A549 (cell line): ENCODE results near the gene TBC1D8. TPM values are rescaled to one million over a fixed set of nuclear protein-coding genes. Genes with fewer than 3 reads are reported as not detected.

ENCODE experiments used
- ATAC-seq, 2 experiments: fragments of 200-7000 bp in 1 of 2; fragments of >200 bp in 1 of 2; cut with Nextera tagmentation in 1 of 2; cut with Tn5 transposase in 1 of 2; 3 replicates each; pipeline versions ENCODE4 v1.8.0 to v1.9.1; 2018 to 2020; ENCODE audit warnings: mild to moderate bottlenecking in 1 of 2, moderate library complexity in 1 of 2
- CTCF ChIA-PET: fragments of 300-600 bp; sonication (Branson Sonifier 250); formaldehyde crosslinking; extraction: SDS; loops from one replicate; lab custom pipeline; 2021; ENCODE audit warnings: antibody characterized with exemption, inconsistent platforms; lab: Yijun Ruan, JAX
- POLR2A ChIA-PET: fragments of 350-600 bp; formaldehyde crosslinking; extraction: SDS; loops from one replicate; lab custom pipeline; 2021; ENCODE audit warnings: antibody characterized with exemption, inconsistent platforms; lab: Yijun Ruan, JAX
- DNase-seq, 2 experiments: peaks; one replicate each; pipeline versions ENCODE4 v3.0.0 to v3.0.0-alpha.2; 2011 to 2016; ENCODE audit warnings: low read depth in 1 of 2, low spot score in 1 of 2
- FAIRE-seq: peaks from 2 replicates; lab custom pipeline; 2011; peaks lifted over from hg19 to GRCh38; lab: Jason Lieb, UNC
- H3K27ac ChIP-seq, 2 experiments: fragments of >200 bp; sonication (Bioruptor Twin); formaldehyde crosslinking; 3 replicates each; pipeline ENCODE4 v1.5.1; 2016 to 2017
- H3K4me1 ChIP-seq: fragments of >200 bp; sonication (Bioruptor Twin); formaldehyde crosslinking; 3 replicates; pipeline ENCODE4 v1.6.1; 2016
- H3K4me2 ChIP-seq: fragments of >200 bp; sonication (Bioruptor Twin); formaldehyde crosslinking; 3 replicates; pipeline ENCODE4 v1.6.1; 2016
- H3K4me3 ChIP-seq: fragments of >200 bp; sonication (Bioruptor Twin); formaldehyde crosslinking; 3 replicates; pipeline ENCODE4 v1.5.1; 2016
- H3K9me3 ChIP-seq: fragments of >200 bp; sonication (Bioruptor Twin); formaldehyde crosslinking; 3 replicates; pipeline ENCODE4 v1.6.1; 2016
- BHLHE40 ChIP-seq: IDR thresholded peaks from 2 replicates; pipeline ENCODE4 v1.6.1; 2012; ENCODE audit warnings: low read depth, low read length, inconsistent platforms
- CBX8 ChIP-seq: fragments of 200-600 bp; sonication (generic); IDR thresholded peaks from 2 replicates; pipeline ENCODE4 v1.6.1; 2016
- CHD4 ChIP-seq: fragments of 200-600 bp; sonication (generic); IDR thresholded peaks from 2 replicates; pipeline ENCODE4 v1.6.1; 2016; ENCODE audit warnings: antibody characterized with exemption, mild to moderate bottlenecking, borderline replicate concordance
- EP300 ChIP-seq, 2 experiments: fragments of >200 bp; sonication (Bioruptor Twin); formaldehyde crosslinking; IDR thresholded peaks; 2 replicates in 1 of 2; 3 replicates in 1 of 2; pipeline ENCODE4 v1.6.1; 2016 to 2017
- ESRRA ChIP-seq: fragments of 150-350 bp; IDR thresholded peaks from 2 replicates; pipeline ENCODE4 v1.6.1; 2014; ENCODE audit warnings: mild to moderate bottlenecking, low read length, borderline replicate concordance
- FOSB ChIP-seq: fragments of 250-450 bp; sonication (Bioruptor Pico); IDR thresholded peaks from 2 replicates; pipeline ENCODE4 v1.5.0; 2020; ENCODE audit warnings: mild to moderate bottlenecking, moderate library complexity
- FOSL2 ChIP-seq, 2 experiments: fragments of 450-650 bp in 1 of 2; fragments of >200 bp in 1 of 2; sonication (Bioruptor Twin) in 1 of 2; formaldehyde crosslinking; IDR thresholded peaks; 2 replicates each; pipeline versions ENCODE4 v1.5.0 to v1.6.1; 2016 to 2020; ENCODE audit warnings: mild to moderate bottlenecking in 1 of 2, moderate library complexity in 1 of 2
- FOXS1 ChIP-seq: fragments of 250-450 bp; sonication (Bioruptor Pico); IDR thresholded peaks from 2 replicates; pipeline ENCODE4 v1.5.0; 2020; ENCODE audit warnings: mild to moderate bottlenecking, moderate library complexity
- HEYL ChIP-seq: fragments of 250-450 bp; sonication (Bioruptor Pico); IDR thresholded peaks from 2 replicates; pipeline ENCODE4 v1.8.0; 2021; ENCODE audit warnings: mild to moderate bottlenecking, moderate library complexity
- HOXB13 ChIP-seq: fragments of 250-450 bp; sonication (Bioruptor Pico); IDR thresholded peaks from 2 replicates; pipeline ENCODE4 v1.5.0; 2020; ENCODE audit warnings: low read depth, mild to moderate bottlenecking, moderate library complexity
- HOXB5 ChIP-seq: fragments of 250-450 bp; sonication (Bioruptor Pico); IDR thresholded peaks from 2 replicates; pipeline ENCODE4 v1.5.0; 2020; ENCODE audit warnings: mild to moderate bottlenecking, moderate library complexity
- MAFK ChIP-seq: fragments of 450-650 bp; IDR thresholded peaks from 2 replicates; pipeline ENCODE4 v1.6.1; 2014; ENCODE audit not compliant: partially characterized antibody
- POLR2A ChIP-seq: IDR thresholded peaks from 2 replicates; pipeline ENCODE4 v1.6.1; 2012; ENCODE audit warnings: mild to moderate bottlenecking, low read length
- RAD21 ChIP-seq, 2 experiments: fragments of >200 bp in 1 of 2; sonication (Bioruptor Twin) in 1 of 2; formaldehyde crosslinking in 1 of 2; IDR thresholded peaks in 1 of 2; conservative IDR thresholded peaks in 1 of 2; 2 replicates in 1 of 2; 3 replicates in 1 of 2; pipeline ENCODE4 v1.6.1; 2012 to 2018; ENCODE audit warnings: inconsistent platforms in 1 of 2
- RARB ChIP-seq: fragments of 250-450 bp; sonication (Bioruptor Pico); IDR thresholded peaks from 2 replicates; pipeline ENCODE4 v1.8.0; 2021; ENCODE audit warnings: mild to moderate bottlenecking, moderate library complexity
- RFX5 ChIP-seq: fragments of 450-650 bp; IDR thresholded peaks from 2 replicates; pipeline ENCODE4 v1.7.1; 2014; ENCODE audit warnings: antibody characterized with exemption, mild to moderate bottlenecking, moderate library complexity
- TFCP2L1 ChIP-seq: fragments of 250-450 bp; sonication (Bioruptor Pico); IDR thresholded peaks from 2 replicates; pipeline ENCODE4 v1.5.0; 2021; ENCODE audit warnings: mild to moderate bottlenecking
- ZSCAN20 ChIP-seq: fragments of 250-450 bp; sonication (Bioruptor Pico); IDR thresholded peaks from 2 replicates; pipeline ENCODE4 v1.8.0; 2022; ENCODE audit warnings: mild to moderate bottlenecking, moderate library complexity
- WGBS: methylation state at CpG from one replicate; pipeline ENCODE4 v1.1.6; 2017; ENCODE audit errors: missing lambda C conversion rate; 5-methylcytosine and 5-hydroxymethylcytosine counted together
- polyA plus RNA-seq, 4 experiments: library from polyadenylated mRNA; depleted of rRNA in 3 of 4; stranded (reverse); fragments of >200 nt; fragmentation: RNase III in 1 of 4; extraction: RNeasy Plus Mini Kit Qiagen cat#74134 plus additional on column Dnase treatment in 1 of 4; gene quantifications; 2 replicates in 3 of 4; 3 replicates in 1 of 4; pipeline ENCODE4 v1.2.3, GENCODE V29; 2011 to 2017
- TF ChIP-seq, protein P1 (sequence below): fragments of >200 bp; sonication (Bioruptor Twin); formaldehyde crosslinking; IDR thresholded peaks from 3 replicates; pipeline ENCODE4 v1.6.1; 2016
- TF ChIP-seq, protein P2 (sequence below): fragments of 450-650 bp; IDR thresholded peaks from 2 replicates; pipeline ENCODE4 v1.6.1; 2014; ENCODE audit warnings: antibody characterized with exemption
- TF ChIP-seq, protein P3 (sequence below): fragments of 250-450 bp; sonication (Bioruptor Pico); IDR thresholded peaks from 2 replicates; pipeline ENCODE4 v1.5.0; 2020; ENCODE audit warnings: low read depth, mild to moderate bottlenecking, moderate library complexity

The TBC1D8 gene
- polyA plus RNA-seq, 2 of the 4 experiments (the other 2 are of a cell fraction), result 35.3 to 107 TPM

DNA sequence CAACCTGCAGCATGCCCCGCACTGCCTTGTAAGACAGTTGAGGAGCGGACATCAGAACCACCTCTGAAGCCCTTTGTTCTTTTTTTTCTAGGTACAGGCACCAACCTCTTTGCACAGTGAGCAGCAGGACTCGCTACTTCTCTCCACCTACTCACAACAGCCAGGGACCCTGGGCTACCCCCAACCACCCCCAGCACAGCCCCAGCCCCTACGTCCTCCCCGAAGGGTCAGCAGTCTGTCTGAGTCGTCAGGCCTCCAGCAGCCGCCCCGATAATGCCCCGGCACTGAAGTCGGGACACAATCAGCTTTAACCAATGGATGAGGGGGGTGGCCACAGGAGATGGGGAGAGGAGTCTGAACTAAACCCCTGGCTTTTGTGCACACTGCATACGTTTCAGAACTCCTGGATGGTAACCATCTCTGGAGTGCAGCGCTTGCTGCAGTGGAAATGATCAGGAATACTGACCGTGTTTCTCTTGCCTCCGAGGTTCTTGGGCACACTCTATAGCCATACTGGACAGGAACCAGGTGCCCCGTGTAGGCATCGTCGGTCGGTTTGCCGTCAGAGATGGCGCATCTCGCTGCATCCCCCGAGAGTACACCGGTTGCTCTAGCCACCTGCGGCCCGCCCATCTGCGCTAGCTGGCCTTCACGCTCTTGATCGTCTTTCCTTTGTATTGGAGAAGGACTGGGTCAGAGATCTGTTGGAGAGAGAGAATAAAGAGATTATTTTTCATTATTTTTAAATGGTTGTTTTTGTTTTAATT, 155.7 kb downstream of the TBC1D8 start:
- POLR2A ChIA-PET, result no interaction called here
- no peak overlapping the region for H3K27ac ChIP-seq
- no peak overlapping the region for H3K4me2 ChIP-seq
- no peak overlapping the region for H3K4me3 ChIP-seq
- FAIRE-seq (no peak), DNase-seq (no peak), ATAC-seq (no peak)
- H3K4me1 ChIP-seq, result no peaks in the 10 kb centered on the region
- WGBS, result 88% methylated on average over 25 of the region's 28 CpGs
- CTCF ChIA-PET, result interaction anchor here (1.1 to 2.7 kb wide), 4 partner anchors 91 to 388 kb away, joined by 3 to 9 read pairs (median 4); no protein-coding TSS in a partner anchor
- no peaks in the 10 kb centered on the region for H3K9me3 ChIP-seq
- TF ChIP-seq MAFK, result no peak
- no peak for TF ChIP-seq CBX8
- no peak for TF ChIP-seq HOXB13 (CRISPR knock-in tag)

DNA sequence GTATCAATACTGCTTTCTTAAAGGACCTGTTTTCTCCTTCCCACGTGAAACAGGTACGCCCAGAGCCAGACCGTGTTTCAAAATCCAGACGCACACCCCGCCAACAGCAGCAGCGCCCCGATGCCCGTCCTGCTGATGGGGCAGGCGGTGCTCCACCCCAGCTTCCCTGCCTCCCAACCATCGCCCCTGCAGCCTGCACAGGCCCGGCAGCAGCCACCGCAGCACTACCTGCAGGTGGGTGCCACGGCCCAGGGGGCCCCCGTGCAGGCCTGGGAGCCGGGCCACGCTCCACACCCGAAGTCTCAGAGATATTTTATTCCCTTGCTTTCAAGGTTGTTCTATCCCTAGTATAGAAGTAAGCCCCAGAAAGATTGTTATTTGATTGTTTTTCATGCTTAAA, 157.9 kb downstream of the TBC1D8 start:
- Histone ChIP-seq H3K4me3 (no peak overlapping the region), H3K27ac (no peak overlapping the region), H3K9me3 (no peaks in the 10 kb centered on the region), H3K4me1 (no peaks in the 10 kb centered on the region), H3K4me2 (no peak overlapping the region)
- no peak for DNase-seq
- ChIA-PET POLR2A (no interaction called here), CTCF (interaction anchor here (1.1 to 1.9 kb wide), 3 partner anchors 90 to 387 kb away, joined by 3 to 4 read pairs (median 3); no protein-coding TSS in a partner anchor)
- no peak for FAIRE-seq
- no peak for ATAC-seq
- TF ChIP-seq CHD4, result no peak
- TF ChIP-seq RAD21 (conservative IDR thresholded peaks at IDR 0.05 in 1 of 2, IDR thresholded peaks at IDR 0.05 in 1 of 2), result no peak
- TF ChIP-seq, protein P1, sequence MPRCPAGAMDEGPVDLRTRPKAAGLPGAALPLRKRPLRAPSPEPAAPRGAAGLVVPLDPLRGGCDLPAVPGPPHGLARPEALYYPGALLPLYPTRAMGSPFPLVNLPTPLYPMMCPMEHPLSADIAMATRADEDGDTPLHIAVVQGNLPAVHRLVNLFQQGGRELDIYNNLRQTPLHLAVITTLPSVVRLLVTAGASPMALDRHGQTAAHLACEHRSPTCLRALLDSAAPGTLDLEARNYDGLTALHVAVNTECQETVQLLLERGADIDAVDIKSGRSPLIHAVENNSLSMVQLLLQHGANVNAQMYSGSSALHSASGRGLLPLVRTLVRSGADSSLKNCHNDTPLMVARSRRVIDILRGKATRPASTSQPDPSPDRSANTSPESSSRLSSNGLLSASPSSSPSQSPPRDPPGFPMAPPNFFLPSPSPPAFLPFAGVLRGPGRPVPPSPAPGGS, result no peak
- no peak for TF ChIP-seq CBX8
- TF ChIP-seq EP300 (IDR thresholded peaks at IDR 0.05), result no peak
- TF ChIP-seq HOXB5, result no peak
- TF ChIP-seq ESRRA, result no peak
- 93% methylated on average over 17 of the region's 17 CpGs for WGBS

DNA sequence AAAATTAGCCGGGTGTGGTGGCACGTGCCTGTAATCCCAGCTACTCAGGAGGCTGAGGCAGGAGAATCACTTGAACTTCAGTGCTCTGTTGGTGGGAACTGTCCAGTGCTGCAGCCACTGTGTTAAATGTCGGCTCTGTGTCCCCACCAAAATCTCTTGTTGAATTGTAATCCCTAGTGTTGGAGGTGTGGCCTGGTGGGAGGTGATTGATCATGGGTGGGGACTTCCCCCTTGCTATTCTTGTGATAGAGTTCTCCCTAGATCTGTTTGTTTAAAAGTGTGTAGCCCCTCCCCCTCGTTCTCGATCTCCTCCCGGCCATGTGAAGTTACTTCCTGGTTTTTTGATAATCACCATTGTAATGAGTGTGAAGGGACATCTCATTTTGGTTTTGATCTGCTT, 158.9 kb downstream of the TBC1D8 start:
- ATAC-seq, result no peak
- H3K27ac ChIP-seq, result no peak overlapping the region
- POLR2A ChIA-PET, result no interaction called here

More for the DNA sequence above, 158.9 kb downstream of the TBC1D8 start:
- no peak for TF ChIP-seq ZSCAN20 (CRISPR knock-in tag)
- TF ChIP-seq CHD4, result no peak
- TF ChIP-seq HEYL, result no peak
- no peak for TF ChIP-seq FOSB (CRISPR knock-in tag)
- no peak for TF ChIP-seq HOXB13 (CRISPR knock-in tag)
- no peak for TF ChIP-seq BHLHE40
- no peak for TF ChIP-seq TFCP2L1
- TF ChIP-seq, protein P2, sequence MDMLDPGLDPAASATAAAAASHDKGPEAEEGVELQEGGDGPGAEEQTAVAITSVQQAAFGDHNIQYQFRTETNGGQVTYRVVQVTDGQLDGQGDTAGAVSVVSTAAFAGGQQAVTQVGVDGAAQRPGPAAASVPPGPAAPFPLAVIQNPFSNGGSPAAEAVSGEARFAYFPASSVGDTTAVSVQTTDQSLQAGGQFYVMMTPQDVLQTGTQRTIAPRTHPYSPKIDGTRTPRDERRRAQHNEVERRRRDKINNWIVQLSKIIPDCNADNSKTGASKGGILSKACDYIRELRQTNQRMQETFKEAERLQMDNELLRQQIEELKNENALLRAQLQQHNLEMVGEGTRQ, result no peak
- TF ChIP-seq, protein P3, sequence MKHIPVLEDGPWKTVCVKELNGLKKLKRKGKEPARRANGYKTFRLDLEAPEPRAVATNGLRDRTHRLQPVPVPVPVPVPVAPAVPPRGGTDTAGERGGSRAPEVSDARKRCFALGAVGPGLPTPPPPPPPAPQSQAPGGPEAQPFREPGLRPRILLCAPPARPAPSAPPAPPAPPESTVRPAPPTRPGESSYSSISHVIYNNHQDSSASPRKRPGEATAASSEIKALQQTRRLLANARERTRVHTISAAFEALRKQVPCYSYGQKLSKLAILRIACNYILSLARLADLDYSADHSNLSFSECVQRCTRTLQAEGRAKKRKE (CRISPR knock-in tag), result no peak
- TF ChIP-seq FOXS1 (CRISPR knock-in tag), result no peak
- no peak for TF ChIP-seq RARB (CRISPR knock-in tag)
- no peak for TF ChIP-seq FOSL2 (IDR thresholded peaks at IDR 0.05)
- no peak for TF ChIP-seq FOSL2 (CRISPR knock-in tag; IDR thresholded peaks at IDR 0.05)
- TF ChIP-seq POLR2A, result no peak
- no peak for TF ChIP-seq RFX5
- Histone ChIP-seq H3K4me1 (no peaks in the 10 kb centered on the region), H3K9me3 (no peaks in the 10 kb centered on the region), H3K4me2 (no peak overlapping the region), H3K4me3 (no peak overlapping the region)
- FAIRE-seq, result no peak
- no peak for DNase-seq
- CTCF ChIA-PET, result interaction anchor here (8.7 kb wide), 1 partner anchor 384 kb away, joined by 133 read pairs; no protein-coding TSS in a partner anchor
- WGBS, result 84% methylated on average over 4 of the region's 6 CpGs
